Measurements from ENCODE around the gene KLK14. TPM values are rescaled to one million over a fixed set of nuclear protein-coding genes. Genes with fewer than 3 reads are reported as not detected.

KLK14 gene
- total and polyA plus RNA-seq, 2 of the 8 experiments (the other 6 are each of a cell fraction or from before 2014, with no cell fraction given), result 0.09 to 1.2 TPM

DNA sequence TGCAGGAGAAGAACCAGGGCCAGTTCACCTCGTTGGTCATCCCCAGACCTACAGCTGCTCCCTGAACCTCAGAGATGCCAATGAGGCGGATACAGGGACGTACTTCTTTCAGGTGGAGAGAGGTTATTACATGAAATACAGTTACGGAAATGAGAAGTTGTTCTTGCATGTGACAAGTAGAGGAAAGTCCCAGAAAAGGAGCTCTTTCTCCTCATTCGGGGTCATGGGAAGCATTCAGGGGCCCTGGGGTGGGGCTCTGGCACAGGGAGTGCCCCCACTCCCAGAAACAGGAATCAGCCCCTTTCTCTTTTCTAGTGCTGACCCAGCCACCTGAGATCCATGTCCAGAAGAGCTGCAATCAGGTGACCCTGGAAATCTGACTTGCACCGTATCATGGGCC, 37.5 kb upstream of the KLK14 start (continued):
- TF ChIP-seq, protein P1, sequence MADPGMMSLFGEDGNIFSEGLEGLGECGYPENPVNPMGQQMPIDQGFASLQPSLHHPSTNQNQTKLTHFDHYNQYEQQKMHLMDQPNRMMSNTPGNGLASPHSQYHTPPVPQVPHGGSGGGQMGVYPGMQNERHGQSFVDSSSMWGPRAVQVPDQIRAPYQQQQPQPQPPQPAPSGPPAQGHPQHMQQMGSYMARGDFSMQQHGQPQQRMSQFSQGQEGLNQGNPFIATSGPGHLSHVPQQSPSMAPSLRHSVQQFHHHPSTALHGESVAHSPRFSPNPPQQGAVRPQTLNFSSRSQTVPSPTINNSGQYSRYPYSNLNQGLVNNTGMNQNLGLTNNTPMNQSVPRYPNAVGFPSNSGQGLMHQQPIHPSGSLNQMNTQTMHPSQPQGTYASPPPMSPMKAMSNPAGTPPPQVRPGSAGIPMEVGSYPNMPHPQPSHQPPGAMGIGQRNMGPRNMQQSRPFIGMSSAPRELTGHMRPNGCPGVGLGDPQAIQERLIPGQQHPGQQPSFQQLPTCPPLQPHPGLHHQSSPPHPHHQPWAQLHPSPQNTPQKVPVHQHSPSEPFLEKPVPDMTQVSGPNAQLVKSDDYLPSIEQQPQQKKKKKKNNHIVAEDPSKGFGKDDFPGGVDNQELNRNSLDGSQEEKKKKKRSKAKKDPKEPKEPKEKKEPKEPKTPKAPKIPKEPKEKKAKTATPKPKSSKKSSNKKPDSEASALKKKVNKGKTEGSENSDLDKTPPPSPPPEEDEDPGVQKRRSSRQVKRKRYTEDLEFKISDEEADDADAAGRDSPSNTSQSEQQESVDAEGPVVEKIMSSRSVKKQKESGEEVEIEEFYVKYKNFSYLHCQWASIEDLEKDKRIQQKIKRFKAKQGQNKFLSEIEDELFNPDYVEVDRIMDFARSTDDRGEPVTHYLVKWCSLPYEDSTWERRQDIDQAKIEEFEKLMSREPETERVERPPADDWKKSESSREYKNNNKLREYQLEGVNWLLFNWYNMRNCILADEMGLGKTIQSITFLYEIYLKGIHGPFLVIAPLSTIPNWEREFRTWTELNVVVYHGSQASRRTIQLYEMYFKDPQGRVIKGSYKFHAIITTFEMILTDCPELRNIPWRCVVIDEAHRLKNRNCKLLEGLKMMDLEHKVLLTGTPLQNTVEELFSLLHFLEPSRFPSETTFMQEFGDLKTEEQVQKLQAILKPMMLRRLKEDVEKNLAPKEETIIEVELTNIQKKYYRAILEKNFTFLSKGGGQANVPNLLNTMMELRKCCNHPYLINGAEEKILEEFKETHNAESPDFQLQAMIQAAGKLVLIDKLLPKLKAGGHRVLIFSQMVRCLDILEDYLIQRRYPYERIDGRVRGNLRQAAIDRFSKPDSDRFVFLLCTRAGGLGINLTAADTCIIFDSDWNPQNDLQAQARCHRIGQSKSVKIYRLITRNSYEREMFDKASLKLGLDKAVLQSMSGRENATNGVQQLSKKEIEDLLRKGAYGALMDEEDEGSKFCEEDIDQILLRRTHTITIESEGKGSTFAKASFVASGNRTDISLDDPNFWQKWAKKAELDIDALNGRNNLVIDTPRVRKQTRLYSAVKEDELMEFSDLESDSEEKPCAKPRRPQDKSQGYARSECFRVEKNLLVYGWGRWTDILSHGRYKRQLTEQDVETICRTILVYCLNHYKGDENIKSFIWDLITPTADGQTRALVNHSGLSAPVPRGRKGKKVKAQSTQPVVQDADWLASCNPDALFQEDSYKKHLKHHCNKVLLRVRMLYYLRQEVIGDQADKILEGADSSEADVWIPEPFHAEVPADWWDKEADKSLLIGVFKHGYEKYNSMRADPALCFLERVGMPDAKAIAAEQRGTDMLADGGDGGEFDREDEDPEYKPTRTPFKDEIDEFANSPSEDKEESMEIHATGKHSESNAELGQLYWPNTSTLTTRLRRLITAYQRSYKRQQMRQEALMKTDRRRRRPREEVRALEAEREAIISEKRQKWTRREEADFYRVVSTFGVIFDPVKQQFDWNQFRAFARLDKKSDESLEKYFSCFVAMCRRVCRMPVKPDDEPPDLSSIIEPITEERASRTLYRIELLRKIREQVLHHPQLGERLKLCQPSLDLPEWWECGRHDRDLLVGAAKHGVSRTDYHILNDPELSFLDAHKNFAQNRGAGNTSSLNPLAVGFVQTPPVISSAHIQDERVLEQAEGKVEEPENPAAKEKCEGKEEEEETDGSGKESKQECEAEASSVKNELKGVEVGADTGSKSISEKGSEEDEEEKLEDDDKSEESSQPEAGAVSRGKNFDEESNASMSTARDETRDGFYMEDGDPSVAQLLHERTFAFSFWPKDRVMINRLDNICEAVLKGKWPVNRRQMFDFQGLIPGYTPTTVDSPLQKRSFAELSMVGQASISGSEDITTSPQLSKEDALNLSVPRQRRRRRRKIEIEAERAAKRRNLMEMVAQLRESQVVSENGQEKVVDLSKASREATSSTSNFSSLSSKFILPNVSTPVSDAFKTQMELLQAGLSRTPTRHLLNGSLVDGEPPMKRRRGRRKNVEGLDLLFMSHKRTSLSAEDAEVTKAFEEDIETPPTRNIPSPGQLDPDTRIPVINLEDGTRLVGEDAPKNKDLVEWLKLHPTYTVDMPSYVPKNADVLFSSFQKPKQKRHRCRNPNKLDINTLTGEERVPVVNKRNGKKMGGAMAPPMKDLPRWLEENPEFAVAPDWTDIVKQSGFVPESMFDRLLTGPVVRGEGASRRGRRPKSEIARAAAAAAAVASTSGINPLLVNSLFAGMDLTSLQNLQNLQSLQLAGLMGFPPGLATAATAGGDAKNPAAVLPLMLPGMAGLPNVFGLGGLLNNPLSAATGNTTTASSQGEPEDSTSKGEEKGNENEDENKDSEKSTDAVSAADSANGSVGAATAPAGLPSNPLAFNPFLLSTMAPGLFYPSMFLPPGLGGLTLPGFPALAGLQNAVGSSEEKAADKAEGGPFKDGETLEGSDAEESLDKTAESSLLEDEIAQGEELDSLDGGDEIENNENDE (IDR thresholded peaks at IDR 0.05; ENCODE audit: insufficient replicate concordance, low read length), result no peak
- no peak for TF ChIP-seq SIX5 (IDR thresholded peaks at IDR 0.05; ENCODE audit: low read depth, low read length)
- no peak for TF ChIP-seq TBP (IDR thresholded peaks at IDR 0.05; ENCODE audit: low read depth, low read length)
- no peak for TF ChIP-seq SP1 (IDR thresholded peaks at IDR 0.05; ENCODE audit: low read depth, low read length)
- no peak for TF ChIP-seq CBX8 (IDR thresholded peaks at IDR 0.05; ENCODE audit: borderline replicate concordance, low read depth, low read length)
- TF ChIP-seq CBX5 (IDR thresholded peaks at IDR 0.05; ENCODE audit: low read depth, low read length), result no peak
- no peak for TF ChIP-seq PHF8 (conservative IDR thresholded peaks at IDR 0.05; ENCODE audit: low read depth, low read length)
- no peak for TF ChIP-seq BRCA1 (IDR thresholded peaks at IDR 0.05; ENCODE audit: low read depth, low read length)
- no peak for TF ChIP-seq RNF2 (IDR thresholded peaks at IDR 0.05; ENCODE audit: borderline replicate concordance, low read depth, low read length, missing control alignments, poor library complexity, severe bottlenecking)
- TF ChIP-seq, protein P2, sequence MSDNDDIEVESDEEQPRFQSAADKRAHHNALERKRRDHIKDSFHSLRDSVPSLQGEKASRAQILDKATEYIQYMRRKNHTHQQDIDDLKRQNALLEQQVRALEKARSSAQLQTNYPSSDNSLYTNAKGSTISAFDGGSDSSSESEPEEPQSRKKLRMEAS (IDR thresholded peaks at IDR 0.05), result no peak
